Measurements from ENCODE around the gene LHFPL6. TPM values are rescaled to one million over a fixed set of nuclear protein-coding genes. Genes with fewer than 3 reads are reported as not detected.
A peak's percentile ranks its signal among the peaks of the same experiment; 100 is the strongest.

LHFPL6 gene
- 4.2 and 4.8 TPM in 2 replicates for total RNA-seq

DNA sequence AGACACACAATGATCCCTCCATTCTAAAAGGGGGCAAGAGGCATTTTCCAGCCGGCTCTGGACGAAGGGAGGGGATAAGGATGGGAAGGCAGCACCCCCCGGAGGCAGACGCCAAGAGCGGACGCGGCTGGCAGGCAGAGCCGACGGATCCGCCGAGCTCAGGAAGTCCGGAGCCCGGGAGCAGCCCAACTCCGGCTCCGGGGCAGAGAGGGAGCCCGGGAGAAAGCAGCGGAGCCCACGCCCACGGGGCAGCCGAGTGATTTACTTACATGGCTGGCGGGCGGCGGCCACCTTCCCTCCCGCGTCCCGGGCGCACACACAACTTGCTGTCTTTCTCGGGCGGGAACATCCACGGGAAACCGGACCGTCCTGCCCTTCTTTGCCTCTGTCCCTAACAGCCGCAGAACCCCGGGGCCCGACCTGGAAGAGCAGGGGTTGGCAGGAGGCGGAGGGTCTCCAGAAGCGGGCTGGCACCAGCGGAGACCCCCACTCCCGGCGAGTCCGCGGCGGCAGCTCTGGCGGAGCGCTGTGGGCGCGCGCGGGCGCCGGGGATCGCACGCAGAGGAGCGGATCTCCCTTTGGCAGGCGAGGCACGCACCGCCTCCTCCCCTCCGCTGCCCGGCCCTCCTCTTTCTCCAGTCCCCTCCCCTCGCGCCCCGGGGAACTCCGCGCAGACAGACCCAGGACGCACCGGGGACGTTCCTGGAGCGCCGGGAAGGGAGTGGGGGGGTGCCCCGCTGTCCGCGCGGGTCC is at the start of gene LHFPL6:
Gene LHFPL6 (minus strand): TSS at position 580 of the 753 bp plus-strand sequence.
- Mint-ChIP-seq H3K27ac (peak within 1 kb of the TSS; percentile 72), H3K4me1 (ENCODE audit: low read depth) (peaks cover 16% of the 10 kb centered on the region), H3K4me3 (peak within 1 kb of the TSS; percentile 83), H3K27me3 (ENCODE audit: insufficient read depth) (peaks cover 47% of the 10 kb centered on the region), H3K9me3 (no peaks in the 10 kb centered on the region), H3K36me3 (ENCODE audit: low read depth) (no peaks in the 10 kb centered on the region)
- intact Hi-C loops (cut with micrococcal nuclease) = loop anchor here (2.0 to 5.0 kb wide), 3 partner anchors 52 to 565 kb away; partner anchors contain the start of genes COG6, NHLRC3 and PROSER1
- DNase-seq (ENCODE audit: low spot score) = peak; percentile 67

DNA sequence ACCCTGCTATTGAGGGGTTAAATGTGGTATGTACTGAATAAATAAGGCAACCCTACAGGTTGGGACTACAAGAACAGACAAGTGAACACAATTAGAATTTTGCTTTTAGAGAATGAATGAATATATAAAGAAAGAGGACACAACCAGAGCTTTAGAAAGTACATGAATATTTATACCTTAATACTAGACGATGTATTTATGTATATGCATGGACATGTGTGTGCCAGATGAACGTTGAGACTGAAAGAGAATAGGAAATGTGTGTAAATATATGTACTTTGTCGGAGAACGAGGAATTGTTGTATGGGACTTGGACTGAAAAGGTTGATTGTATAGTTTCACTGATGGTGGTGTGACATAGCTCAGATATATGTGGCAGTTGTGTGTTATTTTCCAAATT is 43.1 kb upstream of the LHFPL6 start:
- Mint-ChIP-seq H3K9me3 (no peaks in the 10 kb centered on the region), H3K4me1 (ENCODE audit: low read depth) (no peaks in the 10 kb centered on the region), H3K27me3 (ENCODE audit: insufficient read depth) (peaks cover 13% of the 10 kb centered on the region), H3K36me3 (ENCODE audit: low read depth) (no peaks in the 10 kb centered on the region), H3K27ac (no peak overlapping the region), H3K4me3 (no peak overlapping the region)
- intact Hi-C loops (cut with micrococcal nuclease) = no loop called here
- no peak for DNase-seq (ENCODE audit: low spot score)

DNA sequence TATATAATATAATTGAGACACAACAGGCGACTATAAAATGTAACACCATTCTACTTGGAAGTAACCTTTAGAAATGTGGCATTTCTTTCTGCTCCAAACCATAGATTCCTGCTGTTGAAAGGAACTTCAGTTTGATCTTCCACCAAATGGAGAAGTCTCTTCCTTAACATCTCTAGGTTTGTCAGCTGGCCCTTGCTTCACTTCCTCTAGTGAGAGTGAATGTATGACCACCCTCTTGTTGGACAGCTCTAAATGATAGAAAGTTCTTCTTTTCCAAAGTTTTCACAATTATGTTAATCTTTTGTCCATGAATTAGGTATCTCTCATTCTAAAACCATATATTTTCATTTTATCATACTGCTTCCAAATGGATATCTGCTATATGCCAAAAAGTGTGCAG is 38.7 kb upstream of the LHFPL6 start:
- intact Hi-C loops (cut with micrococcal nuclease) = no loop called here
- Mint-ChIP-seq H3K27me3 (ENCODE audit: insufficient read depth) (peaks cover 18% of the 10 kb centered on the region), H3K36me3 (ENCODE audit: low read depth) (no peaks in the 10 kb centered on the region), H3K4me3 (no peak overlapping the region), H3K27ac (no peak overlapping the region), H3K4me1 (ENCODE audit: low read depth) (no peaks in the 10 kb centered on the region), H3K9me3 (no peaks in the 10 kb centered on the region)
- DNase-seq (ENCODE audit: low spot score) = no peak

DNA sequence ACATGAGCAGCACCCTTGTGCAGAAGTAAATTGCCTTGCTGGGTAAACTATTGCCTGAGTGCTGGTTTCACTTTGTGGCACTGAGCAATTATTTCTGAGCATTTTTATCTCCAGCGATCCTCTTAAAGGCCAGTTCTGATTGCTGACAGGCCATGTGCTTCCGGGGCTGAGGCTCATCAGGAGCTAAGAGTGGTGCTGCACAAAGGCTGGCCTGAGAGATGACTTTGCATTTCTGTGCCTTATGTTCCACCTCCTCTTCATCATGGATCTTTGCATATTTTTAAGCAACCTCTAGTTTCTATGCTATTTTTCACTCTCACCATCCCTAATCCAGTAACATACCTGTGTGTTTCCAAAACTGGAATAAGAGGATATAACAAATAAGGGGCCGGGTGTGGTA is 34.9 kb upstream of the LHFPL6 start:
- intact Hi-C loops (cut with micrococcal nuclease) = no loop called here
- no peaks in the 10 kb centered on the region for H3K36me3 Mint-ChIP-seq (ENCODE audit: low read depth)

DNA sequence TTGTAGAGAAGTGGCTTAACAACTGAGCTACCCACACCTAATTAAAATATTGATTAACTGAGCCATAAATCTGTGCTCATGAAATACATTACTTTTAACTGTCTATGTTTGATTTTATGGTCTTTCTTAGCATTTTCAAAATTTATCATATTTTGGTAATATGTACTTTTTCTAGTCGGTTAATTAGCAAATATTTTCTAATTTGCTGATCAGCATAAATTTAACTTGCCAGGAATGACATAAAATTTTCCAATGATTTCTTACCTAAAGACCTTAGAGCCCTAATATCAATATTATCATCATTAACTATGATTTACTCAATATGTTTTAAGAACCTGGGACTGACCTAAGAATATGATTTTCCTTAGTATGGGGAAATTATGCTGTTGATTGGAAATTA is 32.6 kb upstream of the LHFPL6 start:
- no peaks in the 10 kb centered on the region for H3K4me1 Mint-ChIP-seq (ENCODE audit: low read depth)
- no peak for DNase-seq (ENCODE audit: low spot score)
- H3K4me3 Mint-ChIP-seq = no peak overlapping the region
- H3K27me3 Mint-ChIP-seq (ENCODE audit: insufficient read depth) = peaks cover 19% of the 10 kb centered on the region
- H3K27ac Mint-ChIP-seq = no peak overlapping the region
- H3K36me3 Mint-ChIP-seq (ENCODE audit: low read depth) = no peaks in the 10 kb centered on the region
- intact Hi-C loops (cut with micrococcal nuclease) = no loop called here
- no peaks in the 10 kb centered on the region for H3K9me3 Mint-ChIP-seq

More for the DNA sequence above, 34.9 kb upstream of the LHFPL6 start:
- no peak for DNase-seq (ENCODE audit: low spot score)
- H3K9me3 Mint-ChIP-seq = no peaks in the 10 kb centered on the region
- H3K4me1 Mint-ChIP-seq (ENCODE audit: low read depth) = no peaks in the 10 kb centered on the region
- H3K4me3 Mint-ChIP-seq = no peak overlapping the region
- no peak overlapping the region for H3K27ac Mint-ChIP-seq
- H3K27me3 Mint-ChIP-seq (ENCODE audit: insufficient read depth) = peaks cover 23% of the 10 kb centered on the region

DNA sequence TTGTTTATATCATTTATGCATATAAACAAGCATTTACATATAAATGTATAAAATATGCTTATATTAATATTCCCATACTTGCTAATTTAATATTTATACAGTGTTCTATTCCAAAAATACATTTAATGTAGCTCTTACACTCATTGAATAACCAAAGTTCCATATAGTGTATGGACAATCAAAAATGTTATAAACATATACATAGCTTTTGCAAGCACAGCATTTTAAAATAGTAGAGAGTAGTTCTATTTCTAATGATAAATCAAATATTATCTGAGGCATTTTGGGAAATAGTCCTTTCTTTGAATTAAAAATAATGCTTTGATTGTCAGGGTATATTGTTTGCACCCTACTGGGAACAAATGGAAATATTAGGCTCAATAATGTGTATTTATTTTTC is 30.0 kb upstream of the LHFPL6 start:
- Mint-ChIP-seq H3K27ac (no peak overlapping the region), H3K4me1 (ENCODE audit: low read depth) (no peaks in the 10 kb centered on the region), H3K27me3 (ENCODE audit: insufficient read depth) (peaks cover 20% of the 10 kb centered on the region), H3K36me3 (ENCODE audit: low read depth) (no peaks in the 10 kb centered on the region), H3K9me3 (no peaks in the 10 kb centered on the region), H3K4me3 (no peak overlapping the region)
- intact Hi-C loops (cut with micrococcal nuclease) = no loop called here
- DNase-seq (ENCODE audit: low spot score) = no peak

DNA sequence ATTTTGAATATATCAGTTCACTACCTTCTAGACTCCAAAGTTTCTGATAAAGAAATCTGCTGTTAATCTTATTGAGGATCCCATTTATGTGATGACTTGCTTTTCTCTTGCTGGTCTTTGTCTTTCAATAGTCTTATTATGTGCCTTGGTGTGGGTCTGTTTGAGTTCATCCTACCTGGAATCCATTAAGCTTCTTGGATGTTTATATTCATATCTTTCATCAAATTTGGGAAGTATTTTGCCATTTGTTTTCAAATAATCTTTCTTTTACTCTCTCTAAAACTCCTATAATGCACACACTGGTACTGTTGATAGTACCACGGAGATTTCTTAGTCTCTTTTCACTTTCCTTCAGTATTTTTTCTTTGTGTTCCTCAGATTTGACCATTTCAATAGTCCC is 28.3 kb upstream of the LHFPL6 start:
- no peak for DNase-seq (ENCODE audit: low spot score)
- no peaks in the 10 kb centered on the region for H3K9me3 Mint-ChIP-seq
- no peaks in the 10 kb centered on the region for H3K4me1 Mint-ChIP-seq (ENCODE audit: low read depth)
- intact Hi-C loops (cut with micrococcal nuclease) = no loop called here
- H3K4me3 Mint-ChIP-seq = no peak overlapping the region
- H3K27ac Mint-ChIP-seq = no peak overlapping the region
- no peaks in the 10 kb centered on the region for H3K36me3 Mint-ChIP-seq (ENCODE audit: low read depth)
- peaks cover 18% of the 10 kb centered on the region for H3K27me3 Mint-ChIP-seq (ENCODE audit: insufficient read depth)

DNA sequence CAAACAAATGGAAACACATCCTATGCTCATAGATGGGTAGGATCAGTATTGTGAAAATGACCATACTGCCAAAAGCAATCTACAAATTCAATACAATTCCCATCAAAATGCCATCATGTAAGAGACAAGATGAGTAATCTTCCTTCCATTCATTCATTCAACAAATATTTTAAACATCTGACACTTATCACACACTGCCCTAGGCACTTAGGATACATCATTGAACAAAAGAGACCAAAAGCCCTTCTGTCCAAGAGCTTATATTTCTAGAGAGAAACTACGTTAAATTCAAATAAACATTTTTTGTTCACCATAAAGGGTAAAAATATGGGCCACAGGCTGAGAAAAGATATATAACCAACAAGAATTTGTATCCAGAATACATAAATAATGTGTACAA is 20.5 kb upstream of the LHFPL6 start:
- intact Hi-C loops (cut with micrococcal nuclease) = no loop called here

DNA sequence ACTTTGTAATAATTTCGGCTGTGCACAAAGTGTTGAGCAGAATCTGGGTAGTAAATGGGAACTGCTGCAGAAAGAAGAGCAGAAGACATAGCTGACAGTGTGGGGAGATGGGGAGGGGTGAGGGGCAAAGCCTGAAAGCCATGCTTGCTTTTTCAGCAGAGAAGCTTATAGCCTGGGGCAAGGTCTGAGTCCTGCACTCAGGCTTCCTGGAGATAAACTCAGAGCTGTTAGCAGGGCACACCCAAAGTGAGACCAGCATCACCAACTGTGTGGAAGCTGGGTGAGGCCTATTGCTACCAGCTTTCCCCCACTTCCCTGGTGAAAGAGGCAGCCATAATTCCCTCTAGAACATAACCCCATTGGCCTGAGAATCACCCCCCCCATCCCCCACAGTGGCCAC is 15.6 kb upstream of the LHFPL6 start:
- peaks cover 16% of the 10 kb centered on the region for H3K27me3 Mint-ChIP-seq (ENCODE audit: insufficient read depth)
- no peak for DNase-seq (ENCODE audit: low spot score)
- no peaks in the 10 kb centered on the region for H3K9me3 Mint-ChIP-seq
- no peak overlapping the region for H3K4me3 Mint-ChIP-seq
- no peak overlapping the region for H3K27ac Mint-ChIP-seq
- intact Hi-C loops (cut with micrococcal nuclease) = loop anchor here (10.0 kb wide), 1 partner anchor 1066 kb away; no protein-coding TSS in a partner anchor
- H3K4me1 Mint-ChIP-seq (ENCODE audit: low read depth) = no peaks in the 10 kb centered on the region
- no peaks in the 10 kb centered on the region for H3K36me3 Mint-ChIP-seq (ENCODE audit: low read depth)

More for the DNA sequence above, 20.5 kb upstream of the LHFPL6 start:
- DNase-seq (ENCODE audit: low spot score) = no peak
- Mint-ChIP-seq H3K27ac (no peak overlapping the region), H3K9me3 (no peaks in the 10 kb centered on the region), H3K4me3 (no peak overlapping the region), H3K27me3 (ENCODE audit: insufficient read depth) (peaks cover 19% of the 10 kb centered on the region), H3K36me3 (ENCODE audit: low read depth) (no peaks in the 10 kb centered on the region), H3K4me1 (ENCODE audit: low read depth) (no peaks in the 10 kb centered on the region)

DNA sequence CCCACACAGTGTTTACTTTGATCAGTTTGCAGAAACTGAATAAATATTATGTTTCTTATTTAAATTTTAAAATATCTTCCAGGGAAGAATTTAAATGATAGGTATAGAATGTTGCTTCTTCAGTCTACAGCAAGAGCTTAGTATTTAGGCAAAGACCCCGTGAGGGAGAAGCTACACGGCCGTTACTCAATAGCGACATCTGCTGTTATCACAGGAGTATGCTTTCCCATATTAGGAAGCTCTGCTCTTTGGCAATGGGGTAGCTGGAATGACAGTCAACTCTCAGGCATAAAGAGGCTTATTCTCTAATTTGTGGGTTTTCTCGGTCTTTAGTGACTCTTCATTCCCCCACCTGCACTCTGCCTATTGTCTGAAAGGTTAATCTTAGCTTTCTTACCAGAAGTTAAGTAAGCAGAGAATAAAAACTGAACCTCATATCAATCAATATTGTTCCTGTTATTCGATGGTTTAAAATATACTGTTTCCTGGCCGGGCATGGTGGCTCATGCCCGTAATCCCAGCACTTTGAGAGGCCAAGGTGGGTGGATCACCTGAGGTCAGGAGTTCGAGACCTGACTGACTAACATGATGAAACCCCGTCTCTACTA is 13.2 kb upstream of the LHFPL6 start:
- no peak overlapping the region for H3K27ac Mint-ChIP-seq
- H3K36me3 Mint-ChIP-seq (ENCODE audit: low read depth) = no peaks in the 10 kb centered on the region
- no peak overlapping the region for H3K4me3 Mint-ChIP-seq
- intact Hi-C loops (cut with micrococcal nuclease) = loop anchor here (1.0 to 10.0 kb wide), 3 partner anchors 61 to 1069 kb away; no protein-coding TSS in a partner anchor
- no peaks in the 10 kb centered on the region for H3K9me3 Mint-ChIP-seq
- peak; percentile 17 for DNase-seq (ENCODE audit: low spot score)
- peaks cover 13% of the 10 kb centered on the region for H3K27me3 Mint-ChIP-seq (ENCODE audit: insufficient read depth)
- H3K4me1 Mint-ChIP-seq (ENCODE audit: low read depth) = no peaks in the 10 kb centered on the region

DNA sequence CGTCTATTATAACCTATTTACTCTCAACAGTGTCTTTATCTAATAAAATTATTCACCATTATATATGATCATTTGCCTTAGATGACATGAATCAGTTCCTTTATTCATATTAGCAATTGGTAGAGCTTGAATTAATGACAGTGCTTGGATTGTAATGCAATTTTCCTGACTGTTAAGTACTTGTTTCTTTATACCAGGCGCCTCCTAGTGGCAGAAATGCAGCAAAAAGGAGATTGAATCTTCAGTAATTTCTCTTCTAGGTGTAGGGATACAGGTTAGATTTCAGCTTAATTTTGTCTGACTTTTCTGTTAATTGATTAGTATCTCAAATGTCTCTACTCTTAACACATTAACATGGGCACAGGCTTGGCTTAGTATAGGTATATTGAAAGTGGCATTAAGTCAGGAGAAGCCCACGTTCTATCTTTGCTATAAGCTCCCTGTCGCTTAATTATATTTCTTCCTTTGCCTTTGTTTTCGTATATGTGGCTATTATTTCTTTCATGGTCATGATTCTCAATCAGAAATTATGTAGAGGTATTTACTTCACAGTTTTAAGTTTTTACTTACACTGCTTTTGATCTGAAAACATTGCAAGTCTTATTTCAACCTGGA is 9.1 kb upstream of the LHFPL6 start:
- Mint-ChIP-seq H3K27ac (no peak overlapping the region), H3K27me3 (ENCODE audit: insufficient read depth) (peaks cover 12% of the 10 kb centered on the region), H3K36me3 (ENCODE audit: low read depth) (no peaks in the 10 kb centered on the region), H3K4me3 (no peak overlapping the region), H3K4me1 (ENCODE audit: low read depth) (no peaks in the 10 kb centered on the region), H3K9me3 (no peaks in the 10 kb centered on the region)
- intact Hi-C loops (cut with micrococcal nuclease) = loop anchor here (1.0 to 10.0 kb wide), 4 partner anchors 195 to 1073 kb away; no protein-coding TSS in a partner anchor
- DNase-seq (ENCODE audit: low spot score) = peak; percentile 16

DNA sequence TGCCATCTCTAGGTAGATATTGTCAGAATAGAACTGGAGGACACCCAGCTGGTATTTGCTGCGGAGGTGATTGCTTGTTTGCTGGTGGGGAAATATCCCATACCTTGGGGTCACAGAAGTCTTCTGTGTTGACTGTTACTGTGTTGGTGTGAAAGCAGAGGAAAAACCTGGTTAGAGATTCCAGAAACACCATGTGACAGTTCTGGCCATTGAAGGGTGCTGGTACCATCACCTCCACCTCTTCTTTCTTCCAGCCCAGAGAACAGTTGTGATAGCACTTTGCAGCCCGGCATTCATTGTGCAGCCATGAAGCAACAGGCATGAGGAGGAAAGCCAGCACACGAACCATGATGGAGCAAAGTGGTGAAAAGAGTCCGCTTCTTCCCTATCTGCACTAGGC is 4.9 kb upstream of the LHFPL6 start:
- H3K9me3 Mint-ChIP-seq = no peaks in the 10 kb centered on the region
- H3K4me3 Mint-ChIP-seq = no peak overlapping the region
- no peak for DNase-seq (ENCODE audit: low spot score)
- intact Hi-C loops (cut with micrococcal nuclease) = no loop called here
- H3K27ac Mint-ChIP-seq = no peak overlapping the region
- H3K36me3 Mint-ChIP-seq (ENCODE audit: low read depth) = no peaks in the 10 kb centered on the region
- H3K4me1 Mint-ChIP-seq (ENCODE audit: low read depth) = peaks cover 9% of the 10 kb centered on the region
- peaks cover 32% of the 10 kb centered on the region for H3K27me3 Mint-ChIP-seq (ENCODE audit: insufficient read depth)

DNA sequence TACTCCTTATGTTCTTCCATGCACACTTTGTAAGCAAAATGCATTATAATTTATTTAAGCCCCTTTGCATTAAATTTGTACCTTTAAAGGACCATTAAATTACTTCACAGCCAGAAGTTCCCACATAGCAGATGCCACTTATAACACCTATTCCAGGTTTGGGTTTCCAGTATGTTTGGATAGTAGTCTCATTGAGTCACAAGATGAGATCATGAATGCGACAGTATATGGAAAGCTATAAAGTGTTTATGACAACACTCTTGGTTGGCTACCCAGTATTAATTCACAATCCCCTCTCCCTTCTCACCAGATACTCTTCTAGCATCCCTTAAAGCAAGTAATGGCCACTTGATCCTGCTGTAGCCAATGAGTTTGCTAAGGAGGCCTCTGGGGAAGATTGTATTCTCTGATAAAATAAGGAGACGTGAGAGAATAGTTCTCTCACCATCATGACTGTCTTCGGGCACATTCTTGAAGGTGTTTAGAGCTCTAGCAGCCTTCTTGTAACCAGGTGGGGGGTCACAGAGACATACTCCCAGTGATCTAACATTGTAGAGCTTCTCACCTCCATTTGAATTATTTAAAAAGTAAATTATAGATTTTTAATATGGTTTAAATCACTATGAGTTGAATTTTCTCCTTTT is 2.8 kb upstream of the LHFPL6 start:
- Mint-ChIP-seq H3K36me3 (ENCODE audit: low read depth) (no peaks in the 10 kb centered on the region), H3K27ac (no peak overlapping the region), H3K27me3 (ENCODE audit: insufficient read depth) (peaks cover 41% of the 10 kb centered on the region), H3K4me1 (ENCODE audit: low read depth) (peaks cover 16% of the 10 kb centered on the region), H3K4me3 (no peak overlapping the region), H3K9me3 (no peaks in the 10 kb centered on the region)
- DNase-seq (ENCODE audit: low spot score) = no peak
- intact Hi-C loops (cut with micrococcal nuclease) = no loop called here
